Fibroblast of lung (primary cell): ENCODE results near the gene MYO3B.

Experiments used
- EZH2 ChIP-seq: IDR thresholded peaks from 2 replicates; pipeline ENCODE4 v1.5.1; 2012; ENCODE audit warnings: low read length, control low read depth, mild to moderate bottlenecking; ENCODE audit errors: missing control alignments
- TF ChIP-seq, protein P1 (sequence below), 2 donors: IDR thresholded peaks in 1 of 2; conservative IDR thresholded peaks in 1 of 2; 1 replicate in 1 of 2; 2 replicates in 1 of 2; pipeline ENCODE4 v1.5.1; 2011 to 2012; ENCODE audit warnings: low read length in 2 of 2, control low read depth in 1 of 2, inconsistent platforms in 1 of 2, low read depth in 1 of 2, mild to moderate bottlenecking in 1 of 2

DNA sequence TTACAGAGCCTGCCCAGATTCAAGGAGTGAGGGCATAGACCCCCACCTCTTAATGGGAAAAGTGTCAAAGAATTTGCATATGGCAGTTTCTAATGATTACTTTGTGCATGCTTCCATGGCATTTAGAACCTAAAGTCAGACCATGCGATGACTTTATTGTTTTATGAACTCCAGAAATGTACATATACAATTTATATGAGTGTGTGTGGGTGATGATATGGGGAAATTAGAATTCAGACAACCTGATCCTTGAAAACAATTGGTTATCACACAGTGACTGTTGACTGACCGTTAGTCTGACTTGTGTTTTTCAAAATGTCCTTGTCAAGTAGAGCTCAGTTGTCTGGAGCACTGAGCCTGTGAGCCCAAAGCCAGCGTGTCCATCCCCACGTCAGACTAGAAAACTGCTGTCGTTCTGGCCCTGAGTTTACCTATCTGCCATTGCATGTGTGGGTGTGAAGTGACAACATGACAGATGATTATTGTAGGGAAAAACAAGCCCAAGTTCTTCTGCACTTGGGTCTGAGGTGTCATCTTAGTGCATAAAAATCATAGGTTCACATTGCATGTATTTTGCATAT is 128.4 kb downstream of the MYO3B start:
- TF ChIP-seq, protein P1, sequence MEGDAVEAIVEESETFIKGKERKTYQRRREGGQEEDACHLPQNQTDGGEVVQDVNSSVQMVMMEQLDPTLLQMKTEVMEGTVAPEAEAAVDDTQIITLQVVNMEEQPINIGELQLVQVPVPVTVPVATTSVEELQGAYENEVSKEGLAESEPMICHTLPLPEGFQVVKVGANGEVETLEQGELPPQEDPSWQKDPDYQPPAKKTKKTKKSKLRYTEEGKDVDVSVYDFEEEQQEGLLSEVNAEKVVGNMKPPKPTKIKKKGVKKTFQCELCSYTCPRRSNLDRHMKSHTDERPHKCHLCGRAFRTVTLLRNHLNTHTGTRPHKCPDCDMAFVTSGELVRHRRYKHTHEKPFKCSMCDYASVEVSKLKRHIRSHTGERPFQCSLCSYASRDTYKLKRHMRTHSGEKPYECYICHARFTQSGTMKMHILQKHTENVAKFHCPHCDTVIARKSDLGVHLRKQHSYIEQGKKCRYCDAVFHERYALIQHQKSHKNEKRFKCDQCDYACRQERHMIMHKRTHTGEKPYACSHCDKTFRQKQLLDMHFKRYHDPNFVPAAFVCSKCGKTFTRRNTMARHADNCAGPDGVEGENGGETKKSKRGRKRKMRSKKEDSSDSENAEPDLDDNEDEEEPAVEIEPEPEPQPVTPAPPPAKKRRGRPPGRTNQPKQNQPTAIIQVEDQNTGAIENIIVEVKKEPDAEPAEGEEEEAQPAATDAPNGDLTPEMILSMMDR (conservative IDR thresholded peaks at IDR 0.05 in 1 of 2, IDR thresholded peaks at IDR 0.05 in 1 of 2; ENCODE audit: low read depth in 1 of 2, low read length in 2 of 2): no peak
- TF ChIP-seq EZH2: no peak
